ENCODE measurements around the gene CAPZB.
"Not testable (repeated sequence)": the region's sequence is repeated elsewhere in the genome, so short reads cannot be mapped to it uniquely, and the experiment has no call there.

The CAPZB gene

DNA sequence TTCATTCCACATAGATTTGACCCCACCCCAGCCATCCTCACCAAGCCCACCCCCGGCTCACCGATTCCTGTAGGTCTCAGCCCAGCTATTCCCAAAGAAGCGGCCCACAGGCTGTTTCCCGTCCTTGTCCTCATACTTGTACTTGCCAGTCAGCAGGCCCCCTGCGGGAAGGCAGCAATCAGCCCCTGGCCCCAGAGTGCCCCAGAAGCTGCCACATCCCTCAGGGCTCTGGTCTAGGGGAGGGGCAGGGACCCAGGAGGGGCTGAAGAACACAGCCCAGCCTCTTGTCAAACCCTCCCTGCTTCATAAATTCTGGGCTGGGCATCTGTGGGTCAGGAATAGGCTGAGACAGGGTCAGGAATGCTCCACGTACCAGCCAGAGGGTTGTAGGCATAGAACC, 178.4 kb downstream of the CAPZB start:
- WGBS, 2 experiments = 95 to 98% methylated on average over 6 of the region's 6 CpGs
- H3K36me3 ChIP-seq (ENCODE audit: control insufficient read depth, insufficient read depth, low read length) = peaks cover 42% of the 10 kb centered on the region
- no peaks in the 10 kb centered on the region for H3K4me1 ChIP-seq (ENCODE audit: control insufficient read depth, insufficient read depth, low read length)
- no peaks in the 10 kb centered on the region for H3K27me3 ChIP-seq (ENCODE audit: control insufficient read depth, insufficient read depth, low read length, poor library complexity, severe bottlenecking)
- no peaks in the 10 kb centered on the region for H3K9me3 ChIP-seq (ENCODE audit: control insufficient read depth, low read length)
- H3K4me3 ChIP-seq (ENCODE audit: insufficient read depth, low read depth, low read length) = no peak overlapping the region
- no peak overlapping the region for H3K27ac ChIP-seq (ENCODE audit: insufficient read depth, low read depth, low read length, poor library complexity, severe bottlenecking)

DNA sequence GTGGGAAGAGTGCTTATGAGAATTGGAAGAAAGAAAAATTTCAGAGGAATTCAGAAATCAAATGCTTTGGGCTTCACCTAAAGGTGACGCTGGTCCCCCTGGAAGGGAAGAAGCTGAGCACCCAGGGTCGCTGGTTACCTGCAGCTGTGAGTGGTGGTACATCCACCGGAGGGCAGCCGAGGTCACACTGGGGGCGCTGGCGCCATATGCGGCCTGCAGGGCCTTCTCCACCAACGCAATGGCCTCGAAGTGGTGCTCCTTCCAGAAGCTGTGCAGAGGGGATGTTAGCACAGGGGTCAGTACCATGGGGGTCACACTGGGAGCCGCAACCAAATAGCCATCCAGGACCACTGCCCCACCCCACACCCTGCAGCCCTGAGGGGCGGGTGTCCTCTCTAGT, 179.5 kb downstream of the CAPZB start:
- WGBS, 2 experiments = 94 to 95% methylated on average over 11 of the region's 11 CpGs
- Histone ChIP-seq H3K27me3 (ENCODE audit: control insufficient read depth, insufficient read depth, low read length, poor library complexity, severe bottlenecking) (no peaks in the 10 kb centered on the region), H3K9me3 (ENCODE audit: control insufficient read depth, low read length) (no peaks in the 10 kb centered on the region), H3K36me3 (ENCODE audit: control insufficient read depth, insufficient read depth, low read length) (peaks cover 42% of the 10 kb centered on the region), H3K4me1 (ENCODE audit: control insufficient read depth, insufficient read depth, low read length) (no peaks in the 10 kb centered on the region), H3K27ac (ENCODE audit: insufficient read depth, low read depth, low read length, poor library complexity, severe bottlenecking) (no peak overlapping the region), H3K4me3 (ENCODE audit: insufficient read depth, low read depth, low read length) (no peak overlapping the region)

DNA sequence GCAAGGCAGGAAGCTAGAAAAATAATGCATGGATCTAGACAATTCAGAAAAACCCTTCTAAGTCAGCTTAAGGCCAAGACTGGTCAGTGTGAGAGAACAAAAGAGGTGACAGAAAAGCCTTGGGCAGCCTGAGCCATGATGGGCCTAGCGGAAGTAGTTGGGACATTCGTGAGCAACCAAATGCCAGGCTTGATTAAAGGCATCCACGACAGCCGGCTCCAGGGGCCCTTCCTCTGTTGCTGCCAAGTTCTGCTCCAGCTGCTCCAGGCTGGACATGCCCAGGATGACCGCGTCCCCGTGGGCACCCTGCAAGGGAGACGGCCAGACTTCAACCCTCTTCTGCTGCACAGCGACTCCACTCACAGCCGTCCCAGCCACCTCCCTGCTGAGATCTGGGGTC, 181.3 kb downstream of the CAPZB start:
- H3K9me3 ChIP-seq (ENCODE audit: control insufficient read depth, low read length); H3K27me3 ChIP-seq (ENCODE audit: control insufficient read depth, insufficient read depth, low read length, poor library complexity, severe bottlenecking); H3K4me1 ChIP-seq (ENCODE audit: control insufficient read depth, insufficient read depth, low read length); H3K4me3 ChIP-seq (ENCODE audit: insufficient read depth, low read depth, low read length); H3K27ac ChIP-seq (ENCODE audit: insufficient read depth, low read depth, low read length, poor library complexity, severe bottlenecking): not testable (repeated sequence)
- 94 to 96% methylated on average over 10 of the region's 10 CpGs for WGBS, 2 experiments
- peaks cover 42% of the 10 kb centered on the region for H3K36me3 ChIP-seq (ENCODE audit: control insufficient read depth, insufficient read depth, low read length)

DNA sequence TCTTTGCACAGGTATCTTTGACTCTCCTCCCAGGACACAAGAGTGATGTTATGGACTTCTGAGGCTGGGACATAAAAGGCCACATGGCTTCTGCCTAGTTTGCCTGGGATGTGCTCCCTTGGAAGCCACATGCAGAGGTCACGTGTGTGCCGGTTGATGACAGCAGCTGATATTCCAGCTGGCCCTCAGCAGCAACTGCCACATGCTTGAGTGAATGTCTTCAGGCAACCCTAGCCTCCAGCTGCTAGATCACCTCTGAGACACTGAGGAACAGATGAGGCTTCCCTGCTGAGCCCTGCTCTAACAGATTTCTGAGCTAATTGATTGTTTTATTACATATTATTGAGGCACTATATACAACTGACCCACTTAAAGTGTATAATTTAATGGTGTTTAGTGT, 185.1 kb downstream of the CAPZB start:
- 94 to 97% methylated on average over 2 of the region's 2 CpGs for WGBS, 2 experiments
- H3K36me3 ChIP-seq (ENCODE audit: control insufficient read depth, insufficient read depth, low read length) = peaks cover 13% of the 10 kb centered on the region
- no peak overlapping the region for H3K27ac ChIP-seq (ENCODE audit: insufficient read depth, low read depth, low read length, poor library complexity, severe bottlenecking)
- H3K4me3 ChIP-seq (ENCODE audit: insufficient read depth, low read depth, low read length) = no peak overlapping the region
- H3K9me3 ChIP-seq (ENCODE audit: control insufficient read depth, low read length) = no peaks in the 10 kb centered on the region
- no peaks in the 10 kb centered on the region for H3K4me1 ChIP-seq (ENCODE audit: control insufficient read depth, insufficient read depth, low read length)
- no peaks in the 10 kb centered on the region for H3K27me3 ChIP-seq (ENCODE audit: control insufficient read depth, insufficient read depth, low read length, poor library complexity, severe bottlenecking)

DNA sequence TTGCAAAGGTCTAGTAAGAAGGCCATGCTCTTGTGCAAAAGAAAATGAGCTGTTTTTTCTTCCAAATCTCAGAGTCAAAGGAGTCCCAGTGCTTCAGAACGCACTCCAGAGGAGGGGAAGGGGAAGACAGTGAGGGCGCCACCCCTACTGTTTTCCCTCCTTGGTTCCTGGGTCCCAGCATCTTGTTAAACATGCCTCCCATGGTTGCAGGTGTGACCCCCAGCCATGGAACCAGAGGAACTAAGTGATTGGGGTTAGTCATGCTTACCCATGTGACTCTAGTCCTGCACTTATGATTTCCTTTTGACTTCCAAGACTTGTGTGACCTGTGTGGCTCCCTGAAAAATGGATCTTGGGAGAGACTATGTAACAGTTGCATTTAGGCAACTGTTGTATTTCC, 190.7 kb downstream of the CAPZB start:
- 94 to 97% methylated on average over 2 of the region's 2 CpGs for WGBS, 2 experiments
- Histone ChIP-seq H3K4me3 (ENCODE audit: insufficient read depth, low read depth, low read length) (no peak overlapping the region), H3K27ac (ENCODE audit: insufficient read depth, low read depth, low read length, poor library complexity, severe bottlenecking) (no peak overlapping the region), H3K36me3 (ENCODE audit: control insufficient read depth, insufficient read depth, low read length) (no peaks in the 10 kb centered on the region), H3K27me3 (ENCODE audit: control insufficient read depth, insufficient read depth, low read length, poor library complexity, severe bottlenecking) (peaks cover 10% of the 10 kb centered on the region), H3K4me1 (ENCODE audit: control insufficient read depth, insufficient read depth, low read length) (no peaks in the 10 kb centered on the region), H3K9me3 (ENCODE audit: control insufficient read depth, low read length) (no peaks in the 10 kb centered on the region)

DNA sequence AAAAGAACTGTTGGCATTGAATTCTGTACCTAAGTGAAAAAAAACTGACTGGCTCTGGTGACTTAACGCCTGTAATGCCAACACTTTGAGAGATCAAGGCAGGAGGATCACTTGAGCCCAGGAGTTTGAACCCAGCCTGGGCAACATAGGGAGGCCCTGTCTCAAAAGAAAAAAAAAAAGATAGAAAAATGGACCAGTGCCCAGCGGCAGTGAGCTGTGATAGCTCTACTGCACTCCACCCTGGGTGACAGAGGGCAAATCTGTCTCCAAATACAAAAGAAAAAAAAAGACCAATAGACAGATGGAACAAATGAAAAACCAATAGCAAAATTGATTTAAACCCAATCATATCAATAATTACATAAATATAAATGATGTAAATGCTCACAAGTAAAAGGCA, 196.1 kb downstream of the CAPZB start:
- Histone ChIP-seq H3K27me3 (ENCODE audit: control insufficient read depth, insufficient read depth, low read length, poor library complexity, severe bottlenecking) (peaks cover 31% of the 10 kb centered on the region), H3K4me1 (ENCODE audit: control insufficient read depth, insufficient read depth, low read length) (peaks cover 6% of the 10 kb centered on the region), H3K9me3 (ENCODE audit: control insufficient read depth, low read length) (no peaks in the 10 kb centered on the region), H3K27ac (ENCODE audit: insufficient read depth, low read depth, low read length, poor library complexity, severe bottlenecking) (no peak overlapping the region), H3K4me3 (ENCODE audit: insufficient read depth, low read depth, low read length) (peak overlapping the region; percentile 34), H3K36me3 (ENCODE audit: control insufficient read depth, insufficient read depth, low read length) (no peaks in the 10 kb centered on the region)
- WGBS, 2 experiments = 67 to 77% methylated on average over 2 of the region's 2 CpGs

All from ectodermal cell (in vitro differentiated cells).